HEK293 (cell line): ENCODE data around the gene C4orf36.
A peak's percentile ranks its signal among the peaks of the same experiment; 100 is the strongest.

ENCODE experiments used
- CTCF ChIA-PET: fragments of 350-600 bp; formaldehyde crosslinking; extraction: SDS; loops from one replicate; lab custom pipeline; 2021; ENCODE audit warnings: antibody characterized with exemption; lab: Yijun Ruan, JAX
- POLR2A ChIA-PET: fragments of 300-600 bp; formaldehyde crosslinking; extraction: SDS; loops from one replicate; lab custom pipeline; 2020; ENCODE audit warnings: antibody characterized with exemption, inconsistent platforms; lab: Yijun Ruan, JAX
- H3K27ac ChIP-seq: fragments of 200-500 bp; sonication (Bioruptor generic); 2 replicates; pipeline ENCODE4 v1.5.1; 2014; ENCODE audit warnings: low read depth, low read length, control low read depth, inconsistent platforms; ENCODE audit errors: extremely low read depth
- H3K36me3 ChIP-seq, 2 experiments: fragments of 200-500 bp in 1 of 2; sonication (Bioruptor generic) in 1 of 2; 1 replicate in 1 of 2; 2 replicates in 1 of 2; pipeline ENCODE4 v1.5.1; 2014 to 2017; ENCODE audit warnings: inconsistent platforms in 2 of 2, low read length in 2 of 2; ENCODE audit not compliant: control insufficient read depth in 2 of 2, insufficient read depth in 1 of 2
- H3K4me1 ChIP-seq: fragments of 200-500 bp; sonication (Bioruptor generic); 2 replicates; pipeline ENCODE4 v1.5.1; 2014; ENCODE audit warnings: mild to moderate bottlenecking, low read length, inconsistent platforms; ENCODE audit not compliant: control insufficient read depth, insufficient read depth
- H3K4me3 ChIP-seq: 2 replicates; pipeline ENCODE4 v1.5.1; 2011; ENCODE audit warnings: low read depth, mild to moderate bottlenecking, control low read depth, low read length, moderate library complexity
- H3K9me3 ChIP-seq: fragments of 200-500 bp; sonication (Bioruptor generic); 2 replicates; pipeline ENCODE4 v1.5.1; 2014; ENCODE audit warnings: low read depth, low read length, inconsistent platforms; ENCODE audit not compliant: control insufficient read depth, insufficient read depth
- CTCF ChIP-seq: fragments of 450-650 bp; formaldehyde crosslinking; IDR thresholded peaks from 2 replicates; pipeline ENCODE4 v1.5.1; 2016; ENCODE audit warnings: missing biosample characterization, missing genetic modification characterization
- PRDM1 ChIP-seq: fragments of 450-650 bp; formaldehyde crosslinking; IDR thresholded peaks from 2 replicates; pipeline ENCODE4; 2016; ENCODE audit warnings: missing biosample characterization, missing genetic modification characterization
- PRDM6 ChIP-seq: fragments of 450-650 bp; formaldehyde crosslinking; IDR thresholded peaks from 2 replicates; pipeline ENCODE4 v1.5.1; 2017; ENCODE audit warnings: missing biosample characterization, missing genetic modification characterization
- RBAK ChIP-seq: fragments of 450-650 bp; formaldehyde crosslinking; IDR thresholded peaks from 2 replicates; pipeline ENCODE4 v1.5.1; 2016; ENCODE audit warnings: missing biosample characterization, missing genetic modification characterization
- ZBTB11 ChIP-seq: fragments of 450-650 bp; formaldehyde crosslinking; conservative IDR thresholded peaks from 2 replicates; pipeline ENCODE4 v1.5.1; 2016; ENCODE audit warnings: low read depth, missing biosample characterization, missing genetic modification characterization
- ZNF121 ChIP-seq: fragments of 450-650 bp; formaldehyde crosslinking; IDR thresholded peaks from 2 replicates; pipeline ENCODE4 v1.5.1; 2016; ENCODE audit warnings: missing biosample characterization, missing genetic modification characterization
- ZNF19 ChIP-seq: fragments of 450-650 bp; formaldehyde crosslinking; IDR thresholded peaks from 2 replicates; pipeline ENCODE4; 2016; ENCODE audit warnings: missing biosample characterization, missing genetic modification characterization, low read depth
- ZNF214 ChIP-seq: fragments of 450-650 bp; formaldehyde crosslinking; IDR thresholded peaks from 2 replicates; pipeline ENCODE4 v1.5.1; 2017; ENCODE audit warnings: missing biosample characterization, mild to moderate bottlenecking, missing genetic modification characterization, borderline replicate concordance
- ZNF221 ChIP-seq: fragments of 450-650 bp; formaldehyde crosslinking; IDR thresholded peaks from 2 replicates; pipeline ENCODE4 v1.5.1; 2017; ENCODE audit warnings: missing biosample characterization, missing genetic modification characterization, borderline replicate concordance
- ZNF223 ChIP-seq: fragments of 450-650 bp; formaldehyde crosslinking; IDR thresholded peaks from 2 replicates; pipeline ENCODE4 v1.5.1; 2016; ENCODE audit warnings: missing biosample characterization, missing genetic modification characterization
- ZNF449 ChIP-seq: fragments of 450-650 bp; formaldehyde crosslinking; IDR thresholded peaks from 2 replicates; pipeline ENCODE4 v1.5.1; 2017; ENCODE audit warnings: missing biosample characterization, mild to moderate bottlenecking, missing genetic modification characterization, moderate library complexity
- ZNF501 ChIP-seq: fragments of 450-650 bp; formaldehyde crosslinking; IDR thresholded peaks from 2 replicates; pipeline ENCODE4 v1.5.1; 2016; ENCODE audit warnings: missing biosample characterization, missing genetic modification characterization
- ZNF555 ChIP-seq: fragments of 450-650 bp; formaldehyde crosslinking; conservative IDR thresholded peaks from 2 replicates; pipeline ENCODE4 v1.5.1; 2017; ENCODE audit warnings: missing biosample characterization, mild to moderate bottlenecking, missing genetic modification characterization, inconsistent platforms
- ZNF580 ChIP-seq: fragments of 450-650 bp; formaldehyde crosslinking; IDR thresholded peaks from 2 replicates; pipeline ENCODE4 v1.5.1; 2016; ENCODE audit warnings: missing biosample characterization, missing genetic modification characterization
- ZNF777 ChIP-seq: fragments of 450-650 bp; formaldehyde crosslinking; IDR thresholded peaks from 2 replicates; pipeline ENCODE4 v1.5.1; 2017; ENCODE audit warnings: missing biosample characterization, missing genetic modification characterization, borderline replicate concordance

C4orf36 gene

GRCh38 chr4:86939729-86940575 is 47.7 kb upstream of the C4orf36 start:
- Histone ChIP-seq H3K4me1 (peaks cover 4% of the 10 kb centered on the region; the same call in 1 of the 2 replicates), H3K27ac (no peak overlapping the region; the same call in 1 of the 2 replicates), H3K9me3 (no peaks in the 10 kb centered on the region)
- ChIA-PET POLR2A (interaction anchor here (1.5 kb wide), 1 partner anchor 66 kb away, joined by 4 read pairs; no protein-coding TSS in a partner anchor), CTCF (interaction anchor here (0.6 to 1.2 kb wide), 3 partner anchors 17 to 444 kb away, joined by 3 to 4 read pairs (median 4); no protein-coding TSS in a partner anchor)
- TF ChIP-seq ZNF121 (tag by site-specific recombination) (peak; percentile 82; the same call in 1 of the 2 replicates), ZBTB11 (tag by site-specific recombination) (peak; percentile 51; the same call in 1 of the 2 replicates), ZNF555 (no peak), ZNF221 (tag by site-specific recombination) (no peak)
- TF ChIP-seq, all 188 proteins: peak for 2
- H3K4me3 ChIP-seq = no peak overlapping the region
- no peaks in the 10 kb centered on the region for H3K36me3 ChIP-seq

GRCh38 chr4:86938771-86939520 is 46.7 kb upstream of the C4orf36 start:
- no peak overlapping the region for H3K27ac ChIP-seq
- H3K9me3 ChIP-seq = no peaks in the 10 kb centered on the region
- TF ChIP-seq ZNF214 = no peak
- TF ChIP-seq PRDM1 (tag by site-specific recombination) = 0 out of 2 replicates have a peak, but pooled peaks have one; percentile 17
- no peak for TF ChIP-seq ZNF580 (tag by site-specific recombination)
- no peak for TF ChIP-seq CTCF (tag by site-specific recombination)
- no peak for TF ChIP-seq ZNF19 (tag by site-specific recombination)
- no peak for TF ChIP-seq ZNF501
- TF ChIP-seq ZNF223 (tag by site-specific recombination) = no peak
- TF ChIP-seq RBAK (tag by site-specific recombination) = no peak
- TF ChIP-seq ZNF777 = no peak
- peak; percentile 84 for TF ChIP-seq PRDM6
- no peak for TF ChIP-seq ZNF449 (tag by site-specific recombination)
- H3K4me1 ChIP-seq = peaks cover 4% of the 10 kb centered on the region; the same call in 1 of the 2 replicates
- H3K36me3 ChIP-seq = no peaks in the 10 kb centered on the region
- ChIA-PET CTCF (interaction anchor here (1.2 kb wide), 1 partner anchor 22 kb away, joined by 4 read pairs; no protein-coding TSS in a partner anchor), POLR2A (interaction anchor here (1.5 kb wide), 1 partner anchor 67 kb away, joined by 4 read pairs; no protein-coding TSS in a partner anchor)
- no peak overlapping the region for H3K4me3 ChIP-seq
